Measurements from ENCODE around the gene DSTN.
"Not testable (repeated sequence)": the region's sequence is repeated elsewhere in the genome, so short reads cannot be mapped to it uniquely, and the experiment has no call there.

DSTN gene

DNA sequence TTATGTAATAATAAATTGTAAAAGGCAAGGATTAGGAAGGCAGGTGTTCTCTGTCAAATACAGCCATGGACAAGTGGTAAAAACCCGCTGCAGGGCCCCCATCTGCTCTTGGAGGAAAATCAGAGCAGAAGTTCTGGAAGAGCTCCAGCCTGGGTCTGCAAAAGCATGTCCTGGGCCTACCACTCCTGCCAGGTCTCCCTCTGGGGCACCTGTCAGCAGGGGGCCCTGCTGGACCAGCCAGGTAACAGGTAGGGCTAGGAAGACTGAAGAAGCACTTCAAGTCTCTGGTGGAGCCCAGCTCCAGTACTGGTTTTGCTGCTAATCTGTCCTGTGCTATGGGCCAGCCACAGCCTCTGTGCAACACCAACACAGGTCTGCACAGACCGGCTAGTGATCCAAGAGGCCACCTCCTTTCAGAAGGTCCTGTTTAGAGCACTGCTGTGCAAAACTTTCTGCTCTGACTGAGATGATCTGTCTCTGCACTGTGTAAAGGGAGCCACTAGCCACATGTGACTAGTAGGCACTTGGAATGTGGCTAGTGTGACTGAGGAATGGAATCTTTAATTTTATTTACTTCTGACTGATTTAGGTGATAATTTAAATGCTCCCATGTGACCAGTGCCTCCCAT is 82.0 kb downstream of the DSTN start:
- no peak for DNase-seq (ENCODE audit: low read depth)

DNA sequence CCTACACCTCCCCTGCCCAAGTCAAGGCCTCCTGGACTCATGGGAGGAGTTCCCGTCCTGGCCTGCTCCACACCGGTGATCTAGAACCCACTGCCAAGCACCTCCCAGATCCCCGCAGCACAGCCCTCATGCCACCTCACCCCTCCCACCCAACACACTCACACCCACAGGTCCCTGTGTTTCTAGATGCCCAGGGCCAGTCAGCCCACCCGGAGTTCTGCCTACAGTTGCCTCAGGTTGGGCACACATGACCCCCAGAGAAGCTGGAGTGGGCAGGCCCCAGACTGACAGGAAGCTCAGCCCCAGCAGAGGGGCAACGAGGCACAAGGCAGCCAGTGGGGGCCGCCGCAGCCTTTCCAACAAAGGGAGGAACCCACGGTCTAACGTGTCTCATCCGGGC is 82.5 kb downstream of the DSTN start:
- DNase-seq (ENCODE audit: low read depth): no peak

DNA sequence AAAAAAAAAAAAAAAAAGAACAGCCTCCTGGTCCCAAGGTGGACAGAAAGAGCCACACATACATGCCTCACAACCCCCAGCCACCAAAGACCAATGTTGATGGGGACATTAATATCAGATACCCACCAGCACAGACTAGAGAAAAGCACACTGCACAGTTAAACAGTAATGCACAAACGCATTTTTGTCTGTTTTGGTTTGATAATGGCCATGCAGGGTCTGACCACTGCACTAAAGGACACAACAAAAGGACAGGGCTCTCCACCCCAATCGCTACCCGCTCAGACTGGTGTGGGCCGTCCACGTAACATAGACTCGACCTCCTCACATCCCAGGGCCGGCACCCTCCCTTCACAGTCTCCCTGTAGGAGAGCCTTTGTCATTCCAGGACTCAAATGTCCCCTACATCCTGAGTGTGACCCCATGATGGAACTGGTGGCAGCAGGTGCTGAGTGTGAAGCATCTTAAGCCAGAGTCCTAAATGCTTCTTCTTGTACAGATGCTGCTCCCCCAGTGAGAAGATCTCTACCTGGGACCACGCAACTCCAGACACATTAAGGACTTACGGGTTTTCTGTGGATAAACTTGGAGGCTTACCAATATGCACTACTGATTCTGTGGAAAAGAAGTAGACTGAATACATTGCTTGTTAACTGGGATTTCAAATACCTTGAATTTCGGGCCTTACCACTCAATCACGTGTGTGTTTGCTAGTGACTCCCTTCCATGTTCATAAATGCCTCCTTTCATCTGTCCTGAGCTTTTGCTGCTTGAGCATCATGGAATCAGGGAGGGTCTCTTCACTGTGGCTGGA is 84.2 kb downstream of the DSTN start:
- DNase-seq (ENCODE audit: low read depth): no peak

DNA sequence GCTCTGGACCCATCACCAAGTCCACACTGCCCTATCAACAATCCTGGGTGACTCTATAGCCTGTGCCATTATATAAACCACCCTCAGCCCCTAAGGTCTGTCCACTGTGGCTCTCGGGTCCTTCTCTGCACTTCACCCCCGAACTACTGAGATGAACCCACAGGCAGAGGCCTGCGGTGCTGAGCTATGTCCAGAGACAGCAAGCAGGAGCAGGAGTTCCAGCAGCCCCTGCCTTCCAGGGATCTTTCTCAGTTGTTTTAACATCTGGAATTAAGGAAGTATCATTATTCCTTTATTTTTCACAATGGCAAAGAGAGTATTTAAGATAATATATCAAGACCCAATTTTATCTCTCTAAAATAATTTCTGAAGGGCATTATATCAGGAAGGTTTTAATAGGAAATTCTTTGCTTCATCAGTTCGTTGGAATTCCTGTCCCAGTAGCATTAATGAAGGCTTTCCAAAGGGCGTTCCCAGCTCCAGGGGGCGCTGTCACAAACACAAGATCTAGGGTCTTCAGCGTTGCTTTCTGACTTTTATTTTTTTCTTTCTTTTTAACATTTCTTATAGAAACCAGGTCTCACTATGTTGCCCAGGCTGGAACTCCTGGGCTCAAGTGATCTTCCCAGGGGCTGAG is 84.9 kb downstream of the DSTN start:
- no peak for DNase-seq (ENCODE audit: low read depth)

DNA sequence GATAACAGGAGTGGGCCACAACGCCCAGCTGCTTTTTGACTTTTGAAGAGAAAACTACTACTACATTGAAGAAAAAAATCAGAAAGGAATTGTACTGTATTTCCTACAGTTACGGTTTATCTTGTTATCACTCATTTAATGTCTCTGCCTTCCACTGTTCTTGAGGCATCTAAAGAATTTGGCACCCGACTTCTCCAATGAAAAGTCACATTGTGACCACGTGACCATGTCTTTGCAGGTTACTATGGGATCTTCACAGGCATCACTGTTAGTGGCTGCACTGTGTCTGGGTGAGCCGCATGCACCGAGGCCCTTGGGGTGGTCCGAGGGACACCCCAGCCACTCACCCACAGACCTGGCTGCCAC is 85.4 kb downstream of the DSTN start:
- no peak for DNase-seq (ENCODE audit: low read depth)

DNA sequence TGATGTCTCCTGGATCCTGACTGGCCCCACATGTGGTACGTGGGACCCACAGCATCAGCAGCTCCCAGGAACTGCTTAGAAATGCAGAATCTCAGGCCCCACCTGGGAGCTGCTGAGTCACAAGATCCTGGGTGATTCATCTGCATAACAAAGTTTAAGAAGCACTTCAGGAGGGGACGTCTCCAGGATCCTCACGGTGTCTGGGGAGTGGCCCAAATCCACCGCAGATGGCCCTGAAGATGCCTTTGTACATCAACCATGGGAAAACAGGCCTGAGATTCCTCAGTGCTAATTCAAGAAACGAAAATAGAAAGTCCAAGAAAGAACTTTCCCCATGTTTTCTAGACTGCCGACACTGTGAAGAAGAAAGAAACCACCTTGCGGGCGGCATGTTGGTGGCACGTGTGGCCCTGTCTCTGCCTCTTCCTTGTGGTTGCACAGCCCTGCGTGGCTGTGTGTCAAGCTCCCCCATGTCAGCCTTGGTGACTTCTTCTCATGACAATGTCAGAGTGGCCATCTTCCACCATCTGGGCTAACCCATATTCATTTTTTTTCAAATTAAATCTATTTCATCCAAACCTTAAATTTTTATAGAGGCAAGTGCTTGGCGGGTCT is 86.1 kb downstream of the DSTN start:
- no peak for DNase-seq (ENCODE audit: low read depth)

DNA sequence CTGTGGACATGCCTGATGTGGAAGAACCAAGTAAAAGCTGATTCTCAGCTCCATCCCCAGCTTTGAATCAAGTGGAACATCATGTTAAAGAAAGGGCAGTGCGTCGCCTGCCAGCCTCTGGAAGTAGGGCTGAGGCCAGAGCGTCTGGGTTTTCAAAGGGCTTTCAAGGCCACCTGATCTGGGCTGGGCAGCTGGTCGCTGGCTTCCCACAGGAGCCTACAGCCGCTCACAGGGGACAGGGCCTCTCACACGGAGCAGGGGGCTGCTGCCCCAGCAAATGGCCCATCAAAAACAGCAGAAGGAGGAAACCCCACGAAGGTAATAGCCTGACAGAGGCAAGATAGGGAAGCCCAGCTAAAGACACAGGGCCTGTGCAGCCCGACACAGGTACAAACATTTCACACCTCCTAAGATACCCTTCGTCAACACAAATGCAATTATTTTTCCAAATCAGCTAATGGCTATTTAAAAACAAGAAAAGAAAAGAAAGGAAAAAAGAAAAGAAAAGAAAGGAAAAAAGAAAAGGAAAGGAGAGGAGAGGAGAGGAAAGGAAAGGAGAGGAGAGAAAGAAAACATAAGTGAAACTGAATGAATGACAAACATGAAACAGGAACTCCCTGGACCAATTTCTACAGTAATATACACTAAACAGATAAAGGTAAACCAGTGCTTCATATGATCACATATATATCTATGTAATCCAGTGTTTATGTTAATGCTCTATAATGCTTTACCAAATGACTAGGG is 87.4 kb downstream of the DSTN start:
- DNase-seq (ENCODE audit: low read depth): no peak

DNA sequence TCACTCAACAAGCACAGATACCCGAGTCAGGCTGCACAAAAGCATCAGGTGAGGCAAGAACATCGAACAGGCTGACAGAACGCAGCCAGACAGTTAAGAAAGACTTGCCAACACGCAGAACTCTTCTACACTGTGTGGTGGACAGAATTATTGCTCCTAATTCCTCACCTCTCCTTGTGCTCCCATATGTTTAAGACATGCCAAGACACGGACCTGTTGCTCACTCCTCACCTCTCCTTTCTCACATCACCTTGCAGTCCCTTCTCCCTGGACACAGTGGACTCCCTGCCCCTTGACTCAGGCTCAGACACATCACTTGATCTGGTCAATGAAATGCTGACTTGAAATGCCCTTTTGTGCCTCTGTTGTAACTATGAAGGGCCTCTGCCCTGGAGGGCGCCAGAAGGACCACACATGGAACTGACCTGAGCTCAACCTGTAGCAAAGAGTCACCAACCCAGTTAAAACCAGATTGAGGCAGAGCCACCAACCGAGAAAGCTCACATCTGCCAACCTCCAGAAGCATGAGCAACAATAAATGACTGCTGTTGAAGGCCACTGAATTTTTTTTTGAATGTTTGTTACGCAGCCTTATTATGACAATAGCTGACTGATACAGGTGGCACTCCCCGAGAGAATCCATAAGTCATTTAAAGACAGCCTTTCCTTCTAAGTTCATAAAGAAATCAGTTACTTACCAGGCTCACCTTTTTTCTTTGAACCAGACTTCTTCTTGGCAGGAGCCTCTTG is 88.2 kb downstream of the DSTN start:
- DNase-seq (ENCODE audit: low read depth): no peak

DNA sequence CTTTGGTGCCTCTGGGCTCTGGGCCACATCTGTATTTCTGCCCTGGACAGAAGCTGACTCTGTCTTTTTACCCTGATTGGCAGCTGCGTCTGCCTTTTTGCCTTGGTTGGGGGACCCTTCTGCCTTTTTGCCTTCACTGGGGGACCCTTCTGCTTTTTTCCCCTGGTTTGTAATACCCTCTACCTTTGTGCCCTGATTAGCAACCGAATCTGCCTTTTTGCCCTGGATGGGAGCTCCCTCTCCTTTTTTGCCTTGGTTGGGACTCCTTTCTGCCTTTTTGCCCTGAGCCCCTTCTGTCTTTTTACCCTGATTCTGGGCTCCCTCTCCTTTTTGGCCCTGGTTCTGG is 88.7 kb downstream of the DSTN start:
- no peak for DNase-seq (ENCODE audit: low read depth)

DNA sequence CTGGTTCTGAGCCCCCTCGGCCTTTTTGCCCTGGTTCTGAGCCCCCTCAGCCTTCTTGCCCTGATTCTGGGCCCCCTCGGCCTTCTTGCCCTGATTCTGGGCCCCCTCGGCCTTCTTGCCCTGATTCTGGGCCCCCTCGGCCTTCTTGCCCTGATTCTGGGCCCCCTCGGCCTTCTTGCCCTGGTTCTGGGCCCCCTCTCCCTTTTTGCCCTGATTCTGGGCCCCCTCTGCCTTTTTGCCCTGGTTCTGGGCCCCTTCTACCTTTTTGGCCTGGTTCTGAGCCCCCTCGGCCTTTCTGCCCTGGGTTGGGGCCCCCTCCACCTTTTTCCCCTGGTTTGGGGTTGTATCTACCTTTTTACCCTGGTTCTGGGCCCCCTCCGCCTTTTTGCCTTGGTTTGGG is 89.5 kb downstream of the DSTN start:
- not testable (repeated sequence) for DNase-seq (ENCODE audit: low read depth)

Measured in activated T-cell treated with anti-CD3 and anti-CD28 coated beads for 1 hour (primary cell).